Epithelial cell of proximal tubule (primary cell): ENCODE data around the gene DYNC2LI1. TPM values are rescaled to one million over a fixed set of nuclear protein-coding genes. Genes with fewer than 3 reads are reported as not detected.

Source experiments
- DNase-seq: peaks from one replicate; pipeline ENCODE4 v3.0.0-alpha.2; 2011; ENCODE audit warnings: low read depth
- H3K4me3 ChIP-seq: 2 replicates; pipeline ENCODE4 v1.5.1; 2011; ENCODE audit warnings: low read depth, mild to moderate bottlenecking, low read length
- total RNA-seq: library from RNA; depleted of rRNA; stranded (reverse); fragments of >200 nt; gene quantifications from 2 replicates; pipeline ENCODE4 v1.2.3, GENCODE V29; 2015
- TF ChIP-seq, protein P1 (sequence below): conservative IDR thresholded peaks from 2 replicates; pipeline ENCODE4 v1.5.1; 2012; ENCODE audit warnings: low read depth, mild to moderate bottlenecking, low read length

The DYNC2LI1 gene
- total RNA-seq, 1 donor from 2014 or later = 37.0 TPM

GRCh38 chr2:43778233-43778632, 4.4 kb downstream of the DYNC2LI1 start:
- H3K4me3 ChIP-seq = no peak overlapping the region
- no peak for DNase-seq
- TF ChIP-seq, protein P1, sequence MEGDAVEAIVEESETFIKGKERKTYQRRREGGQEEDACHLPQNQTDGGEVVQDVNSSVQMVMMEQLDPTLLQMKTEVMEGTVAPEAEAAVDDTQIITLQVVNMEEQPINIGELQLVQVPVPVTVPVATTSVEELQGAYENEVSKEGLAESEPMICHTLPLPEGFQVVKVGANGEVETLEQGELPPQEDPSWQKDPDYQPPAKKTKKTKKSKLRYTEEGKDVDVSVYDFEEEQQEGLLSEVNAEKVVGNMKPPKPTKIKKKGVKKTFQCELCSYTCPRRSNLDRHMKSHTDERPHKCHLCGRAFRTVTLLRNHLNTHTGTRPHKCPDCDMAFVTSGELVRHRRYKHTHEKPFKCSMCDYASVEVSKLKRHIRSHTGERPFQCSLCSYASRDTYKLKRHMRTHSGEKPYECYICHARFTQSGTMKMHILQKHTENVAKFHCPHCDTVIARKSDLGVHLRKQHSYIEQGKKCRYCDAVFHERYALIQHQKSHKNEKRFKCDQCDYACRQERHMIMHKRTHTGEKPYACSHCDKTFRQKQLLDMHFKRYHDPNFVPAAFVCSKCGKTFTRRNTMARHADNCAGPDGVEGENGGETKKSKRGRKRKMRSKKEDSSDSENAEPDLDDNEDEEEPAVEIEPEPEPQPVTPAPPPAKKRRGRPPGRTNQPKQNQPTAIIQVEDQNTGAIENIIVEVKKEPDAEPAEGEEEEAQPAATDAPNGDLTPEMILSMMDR = no peak

GRCh38 chr2:43787895-43788294, 14.1 kb downstream of the DYNC2LI1 start:
- H3K4me3 ChIP-seq = no peak overlapping the region
- TF ChIP-seq, protein P1 = no peak
- DNase-seq = no peak

DNA sequence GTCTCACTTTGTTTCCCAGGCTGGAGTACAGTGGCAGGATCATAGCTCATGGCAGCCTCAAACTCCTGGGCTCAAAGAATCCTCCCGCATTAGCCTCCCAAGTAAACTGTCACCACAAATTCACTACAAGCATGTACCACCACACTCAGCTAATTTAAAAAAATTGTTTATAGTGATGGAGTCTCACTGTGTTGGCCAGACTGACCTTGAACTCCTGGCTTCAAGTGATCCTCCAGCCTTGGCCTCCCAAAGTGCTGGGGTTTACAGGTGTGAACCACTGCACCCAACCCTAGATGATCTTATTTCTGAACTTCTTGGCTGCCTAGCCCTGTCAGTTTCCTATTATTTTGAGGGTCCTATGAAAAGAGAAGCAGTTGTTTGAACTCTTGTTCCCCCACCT, 14.8 kb downstream of the DYNC2LI1 start:
- no peak overlapping the region for H3K4me3 ChIP-seq
- TF ChIP-seq, protein P1 = no peak
- DNase-seq = no peak

- TF ChIP-seq, protein P1 = no peak
- H3K4me3 ChIP-seq = no peak overlapping the region
- DNase-seq = no peak
Observed at GRCh38 chr2:43790147-43790546, 16.3 kb downstream of the DYNC2LI1 start.

GRCh38 chr2:43791035-43791765, 17.4 kb downstream of the DYNC2LI1 start:
- DNase-seq = no peak
- H3K4me3 ChIP-seq = no peak overlapping the region
- TF ChIP-seq, protein P1 = no peak

GRCh38 chr2:43792653-43793052, 18.8 kb downstream of the DYNC2LI1 start:
- peak; percentile 83 for DNase-seq
- TF ChIP-seq, protein P1 = no peak
- H3K4me3 ChIP-seq = no peak overlapping the region

DNA sequence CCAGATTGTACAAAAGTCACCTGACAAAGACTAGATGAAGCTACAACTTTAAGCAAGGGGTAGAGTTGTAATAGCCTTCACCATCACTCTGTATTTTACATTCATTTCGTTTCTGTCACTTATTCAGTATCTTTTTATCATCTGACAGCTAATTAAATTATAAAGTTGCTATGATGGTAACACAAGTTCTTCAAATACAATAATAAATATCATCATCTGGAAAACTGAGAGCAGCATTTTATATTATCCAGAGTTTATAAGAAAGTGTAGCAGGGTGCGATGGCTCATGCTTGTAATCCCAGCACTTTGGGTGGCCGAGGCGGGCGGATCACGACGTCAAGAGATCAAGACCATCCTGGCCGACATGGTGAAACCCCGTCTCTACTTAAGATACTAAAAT, 21.1 kb downstream of the DYNC2LI1 start:
- TF ChIP-seq, protein P1 = no peak

More for the DNA sequence above, 21.1 kb downstream of the DYNC2LI1 start:
- DNase-seq = no peak
- H3K4me3 ChIP-seq = no peak overlapping the region
